Measurements from ENCODE around the gene OR6C6.

DNA sequence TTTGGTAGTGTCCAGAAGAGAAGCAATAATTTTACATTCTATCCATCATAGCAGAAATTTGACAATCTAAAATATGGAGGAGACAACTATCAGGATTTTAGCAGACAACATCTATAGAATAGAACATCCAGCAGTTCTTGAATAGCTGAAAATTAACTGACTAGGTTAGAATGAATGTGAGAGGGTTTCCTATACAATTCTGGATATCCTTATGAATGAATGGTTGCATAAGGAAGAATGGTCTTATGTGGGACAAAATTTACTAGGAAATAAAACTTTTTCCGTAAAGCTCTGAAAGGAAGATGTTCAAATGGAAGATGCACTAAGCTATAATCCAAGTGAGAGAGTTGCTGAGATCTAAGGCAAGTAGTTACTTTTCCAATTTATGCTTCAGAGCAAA lies 34.1 kb upstream of the OR6C6 start, which contains the start of gene OR6C3:
- TF ChIP-seq TCF7L2 (IDR thresholded peaks at IDR 0.05; ENCODE audit: low read depth, low read length) = no peak
- TF ChIP-seq, protein P1, sequence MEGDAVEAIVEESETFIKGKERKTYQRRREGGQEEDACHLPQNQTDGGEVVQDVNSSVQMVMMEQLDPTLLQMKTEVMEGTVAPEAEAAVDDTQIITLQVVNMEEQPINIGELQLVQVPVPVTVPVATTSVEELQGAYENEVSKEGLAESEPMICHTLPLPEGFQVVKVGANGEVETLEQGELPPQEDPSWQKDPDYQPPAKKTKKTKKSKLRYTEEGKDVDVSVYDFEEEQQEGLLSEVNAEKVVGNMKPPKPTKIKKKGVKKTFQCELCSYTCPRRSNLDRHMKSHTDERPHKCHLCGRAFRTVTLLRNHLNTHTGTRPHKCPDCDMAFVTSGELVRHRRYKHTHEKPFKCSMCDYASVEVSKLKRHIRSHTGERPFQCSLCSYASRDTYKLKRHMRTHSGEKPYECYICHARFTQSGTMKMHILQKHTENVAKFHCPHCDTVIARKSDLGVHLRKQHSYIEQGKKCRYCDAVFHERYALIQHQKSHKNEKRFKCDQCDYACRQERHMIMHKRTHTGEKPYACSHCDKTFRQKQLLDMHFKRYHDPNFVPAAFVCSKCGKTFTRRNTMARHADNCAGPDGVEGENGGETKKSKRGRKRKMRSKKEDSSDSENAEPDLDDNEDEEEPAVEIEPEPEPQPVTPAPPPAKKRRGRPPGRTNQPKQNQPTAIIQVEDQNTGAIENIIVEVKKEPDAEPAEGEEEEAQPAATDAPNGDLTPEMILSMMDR (IDR thresholded peaks at IDR 0.05) = no peak
